ENCODE results near the gene RPL3.
"Not testable (repeated sequence)": the region's sequence is repeated elsewhere in the genome, so short reads cannot be mapped to it uniquely, and the experiment has no call there.

RPL3 gene

DNA sequence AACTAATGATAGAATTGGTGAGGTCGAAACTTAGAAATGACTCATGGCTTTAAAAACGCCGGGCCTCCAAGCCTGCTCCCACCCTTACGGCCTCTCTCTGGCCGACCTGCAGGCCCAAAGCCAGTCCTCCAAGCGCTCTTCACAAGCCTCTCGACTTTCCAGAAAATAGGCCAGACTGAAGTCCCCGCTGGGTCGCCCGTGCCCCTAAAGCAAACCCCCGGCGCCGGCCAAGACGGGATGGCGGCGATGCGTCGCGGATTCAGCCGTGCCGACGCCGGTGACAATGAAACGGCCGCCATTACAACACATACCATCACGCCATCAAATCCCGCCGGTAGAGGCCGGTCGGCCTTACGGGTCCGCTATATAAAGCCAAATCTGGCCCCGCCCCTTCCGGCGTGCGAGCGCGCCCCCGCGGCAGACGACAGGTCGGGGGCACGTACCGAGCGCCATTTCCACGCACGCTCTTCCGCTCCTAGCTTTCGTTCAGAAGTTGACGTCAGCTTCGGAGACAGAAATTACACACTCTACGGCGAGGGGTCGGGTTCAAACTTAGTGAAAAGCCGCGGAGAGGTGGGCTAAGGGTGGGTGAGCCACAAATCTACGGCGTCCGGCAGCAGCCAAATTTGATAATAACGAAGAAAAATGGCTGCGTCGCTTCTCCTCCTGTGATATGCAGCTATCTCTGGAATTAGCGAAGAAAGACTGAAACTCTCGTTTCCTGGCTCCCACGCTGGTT lies at the start of gene RPL3:
TSS of gene RPL3 (minus strand) at position 340 of the 739 bp plus-strand sequence. CDS start at position 314, 26 bp downstream.
- DNase-seq (ENCODE audit: low read depth) = peak; percentile 94

DNA sequence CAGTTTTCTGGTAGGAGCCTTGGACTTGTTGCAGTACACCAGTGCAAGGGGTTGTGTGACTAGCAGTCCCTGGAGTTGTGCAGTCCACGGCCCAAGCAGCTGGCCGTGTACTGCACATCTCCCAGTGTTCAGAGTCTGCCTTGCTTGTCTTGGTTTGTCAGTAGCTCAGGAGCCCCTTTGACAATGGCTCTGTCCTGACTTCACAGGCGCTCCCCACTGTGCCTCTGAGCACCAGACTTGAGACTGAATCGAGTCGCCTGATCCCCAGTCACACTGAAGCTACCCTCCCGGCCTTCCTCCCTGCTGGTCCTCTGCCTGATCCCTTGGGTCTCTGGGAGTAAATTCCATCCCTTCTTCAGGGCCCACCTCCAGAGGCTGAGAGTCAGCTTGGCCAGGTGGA lies 49.8 kb upstream of the RPL3 start:
- DNase-seq (ENCODE audit: low read depth) = no peak

DNA sequence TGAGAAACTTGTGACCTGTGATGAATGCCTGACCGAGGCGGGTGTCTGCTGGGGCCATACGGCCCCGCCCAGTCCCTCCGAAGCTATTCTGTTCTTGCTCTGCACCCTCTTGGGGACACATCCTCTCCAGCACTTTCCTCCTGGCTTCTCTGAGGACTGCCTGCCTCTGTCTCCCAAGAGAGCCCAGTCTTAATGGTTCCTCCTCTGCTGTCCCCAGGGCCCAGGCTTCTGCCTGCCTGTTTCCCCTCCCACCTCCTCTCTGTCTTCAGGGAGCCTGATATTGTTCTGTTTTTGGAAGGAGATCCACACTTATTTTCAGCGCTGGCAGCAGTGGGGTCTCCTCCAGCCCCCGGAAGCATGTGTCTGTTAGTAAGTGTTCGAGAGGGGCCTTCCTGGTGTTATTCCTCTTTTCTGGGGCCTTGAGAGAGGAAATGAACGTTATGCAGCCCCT lies 49.1 kb upstream of the RPL3 start:
- DNase-seq (ENCODE audit: low read depth) = no peak

DNA sequence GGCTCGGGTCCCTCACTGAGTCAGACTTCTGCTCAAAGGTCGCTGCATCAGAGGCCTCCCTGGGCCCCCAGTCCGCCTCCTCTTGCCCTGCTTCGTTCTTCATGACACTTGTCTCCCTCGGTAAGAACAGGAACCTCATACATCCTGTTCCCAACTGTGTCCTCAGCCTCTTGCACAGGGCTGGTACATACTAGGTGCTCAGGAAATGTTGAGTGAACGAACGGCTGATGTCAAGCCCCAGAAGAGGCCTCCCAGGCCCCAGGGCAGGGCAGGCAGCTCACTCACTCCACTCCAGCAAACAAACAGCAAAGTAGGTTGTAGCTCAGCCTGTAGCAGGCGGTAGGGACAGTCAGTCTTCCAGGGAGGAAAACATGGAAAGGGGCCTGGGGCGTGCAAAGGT lies 47.6 kb upstream of the RPL3 start:
- no peak for DNase-seq (ENCODE audit: low read depth)

DNA sequence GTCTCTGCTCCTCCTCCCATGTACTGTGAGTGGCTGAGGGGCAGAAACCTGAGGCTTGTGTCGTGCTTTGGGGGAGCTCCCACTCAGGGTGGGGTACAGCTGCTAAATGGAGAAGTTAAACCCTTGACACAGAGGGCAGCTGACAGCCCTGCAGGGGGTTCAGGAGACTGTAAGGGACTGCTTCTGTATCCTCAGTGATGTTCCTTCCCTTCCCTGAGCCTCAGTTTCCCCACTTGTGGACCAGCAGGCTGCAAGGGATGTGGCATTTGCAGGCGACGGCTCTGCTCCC lies 46.0 kb upstream of the RPL3 start:
- DNase-seq (ENCODE audit: low read depth) = no peak

DNA sequence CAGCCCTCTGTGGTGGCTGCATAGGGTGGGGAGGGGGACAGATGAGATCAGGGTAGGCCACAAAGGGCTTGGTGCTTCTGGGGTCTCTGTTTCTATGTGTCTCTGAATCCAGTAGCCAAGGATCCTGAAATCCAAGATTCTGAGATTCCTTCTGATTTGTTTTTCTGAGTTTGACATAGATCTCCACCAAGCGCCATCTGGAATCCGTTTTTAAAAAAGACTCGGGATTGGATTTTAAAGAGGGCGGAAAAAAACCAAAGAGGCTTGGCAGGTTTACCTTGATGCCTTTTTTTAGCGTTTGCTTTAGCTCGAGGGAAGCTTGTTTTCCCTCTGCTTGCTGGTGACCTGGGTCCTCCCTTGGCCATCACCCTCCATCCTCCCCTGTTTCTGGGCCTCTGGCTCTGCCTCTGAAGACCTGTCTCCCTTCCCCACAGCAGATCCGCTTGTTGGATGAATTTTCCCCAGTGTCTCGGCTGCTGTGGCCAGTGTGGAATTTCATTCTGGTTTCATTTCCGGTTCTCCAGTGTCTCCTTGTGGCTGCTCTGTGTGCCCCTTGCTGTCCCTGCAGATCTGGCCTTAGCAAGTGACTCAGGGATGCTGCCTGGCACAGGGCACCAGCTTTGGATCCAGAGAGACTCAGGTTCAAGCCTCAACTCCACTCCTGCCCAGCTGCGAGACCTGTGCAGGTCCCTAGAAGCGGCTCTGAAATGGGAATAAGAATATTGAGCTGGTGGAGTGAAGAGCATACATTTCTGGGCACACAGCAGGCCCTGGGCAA lies 45.5 kb upstream of the RPL3 start:
- DNase-seq (ENCODE audit: low read depth) = no peak

DNA sequence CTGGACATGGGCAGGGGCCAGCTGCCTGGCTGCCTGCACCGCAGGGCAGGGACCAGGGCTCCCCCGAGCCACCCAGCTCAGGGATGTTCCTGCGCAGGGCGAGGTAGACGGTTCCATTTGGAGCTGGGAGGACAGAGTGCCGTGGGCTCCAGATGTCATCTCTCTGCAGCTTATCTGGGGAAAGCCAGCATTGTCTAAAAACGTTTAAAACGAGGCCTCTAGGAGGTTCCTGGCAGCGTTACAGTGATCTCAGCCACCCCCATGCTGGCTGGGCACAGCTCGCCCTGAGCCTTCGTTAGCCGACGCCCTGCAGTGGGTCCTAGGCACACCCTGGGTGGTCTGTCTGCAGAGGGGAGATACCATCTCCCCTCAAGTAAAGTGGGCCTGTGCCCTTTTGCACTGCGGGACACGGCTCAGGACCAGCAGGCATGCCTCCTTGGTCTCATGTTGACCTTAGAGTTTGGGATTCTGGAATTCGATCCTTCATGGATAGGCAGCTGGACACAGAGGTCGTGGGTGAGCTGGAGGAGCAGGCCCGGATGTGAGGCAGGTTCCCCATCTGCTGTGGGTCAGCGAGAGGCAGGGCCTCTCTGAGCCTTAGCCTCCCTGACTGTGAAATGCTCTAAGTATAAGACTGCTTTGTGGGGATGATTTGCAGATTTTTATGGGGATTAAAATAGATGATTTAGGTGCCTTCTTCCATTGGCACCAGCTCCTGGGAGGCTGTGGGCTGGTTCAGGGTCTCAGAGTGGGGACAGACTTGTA lies 44.5 kb upstream of the RPL3 start:
- no peak for DNase-seq (ENCODE audit: low read depth)

DNA sequence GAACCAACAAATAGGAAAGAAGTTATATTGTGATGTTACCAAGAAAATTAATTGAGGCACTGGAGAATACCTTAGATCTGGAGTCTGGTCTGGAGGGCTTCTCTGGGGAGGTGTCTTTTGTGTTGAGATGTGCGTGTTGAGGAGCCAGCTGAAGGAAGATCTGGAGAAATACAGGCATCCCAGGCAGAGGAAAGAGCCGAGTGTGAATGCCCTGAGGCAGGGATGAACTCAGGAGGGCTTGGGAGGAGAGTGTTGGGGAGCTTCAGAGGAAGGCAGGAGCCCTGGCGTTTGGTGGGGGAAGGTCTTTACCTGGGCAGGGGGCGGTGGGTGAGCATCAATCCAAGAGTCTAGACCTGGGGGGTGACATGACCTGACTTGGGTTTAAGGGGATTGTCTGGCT lies 43.5 kb upstream of the RPL3 start:
- no peak for DNase-seq (ENCODE audit: low read depth)

DNA sequence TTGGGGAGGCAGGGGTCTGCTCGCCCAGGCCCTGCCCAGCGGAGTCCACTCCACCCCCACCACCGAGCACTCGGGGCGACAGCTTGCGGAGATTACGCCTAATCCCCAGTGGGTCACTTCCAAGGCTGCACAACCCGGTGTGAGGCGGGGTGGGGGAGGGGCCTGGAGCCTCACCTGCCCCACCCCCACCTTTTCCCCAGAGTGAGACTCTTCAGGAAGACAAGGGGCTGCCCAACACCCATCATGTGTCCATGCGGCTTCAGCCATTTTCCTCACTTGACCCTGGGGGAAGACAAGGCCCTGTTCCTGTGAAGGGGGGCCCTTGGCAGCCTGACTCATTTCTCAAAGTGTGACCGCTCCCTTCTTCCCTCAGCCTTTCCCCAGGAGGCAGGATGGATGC lies 42.8 kb upstream of the RPL3 start:
- no peak for DNase-seq (ENCODE audit: low read depth)

DNA sequence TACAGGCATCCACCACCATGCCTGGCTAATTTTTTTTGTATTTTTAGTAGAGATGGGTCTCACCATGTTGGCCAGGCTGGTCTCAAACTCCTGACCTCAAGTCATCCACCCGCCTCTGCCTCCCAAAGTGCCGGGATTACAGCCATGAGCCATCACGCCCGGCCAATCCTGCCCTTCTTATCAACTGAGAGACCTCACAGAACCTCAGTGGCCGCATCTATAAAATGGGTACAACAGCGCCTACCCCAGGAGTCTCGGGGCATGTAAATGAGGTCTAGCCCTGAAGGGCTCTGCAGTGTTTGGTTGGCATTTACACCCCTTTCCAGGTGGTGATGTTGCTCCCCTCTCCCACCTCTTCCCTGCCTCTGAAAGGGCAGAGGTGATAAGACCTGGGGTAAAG lies 42.1 kb upstream of the RPL3 start:
- no peak for DNase-seq (ENCODE audit: low read depth)

DNA sequence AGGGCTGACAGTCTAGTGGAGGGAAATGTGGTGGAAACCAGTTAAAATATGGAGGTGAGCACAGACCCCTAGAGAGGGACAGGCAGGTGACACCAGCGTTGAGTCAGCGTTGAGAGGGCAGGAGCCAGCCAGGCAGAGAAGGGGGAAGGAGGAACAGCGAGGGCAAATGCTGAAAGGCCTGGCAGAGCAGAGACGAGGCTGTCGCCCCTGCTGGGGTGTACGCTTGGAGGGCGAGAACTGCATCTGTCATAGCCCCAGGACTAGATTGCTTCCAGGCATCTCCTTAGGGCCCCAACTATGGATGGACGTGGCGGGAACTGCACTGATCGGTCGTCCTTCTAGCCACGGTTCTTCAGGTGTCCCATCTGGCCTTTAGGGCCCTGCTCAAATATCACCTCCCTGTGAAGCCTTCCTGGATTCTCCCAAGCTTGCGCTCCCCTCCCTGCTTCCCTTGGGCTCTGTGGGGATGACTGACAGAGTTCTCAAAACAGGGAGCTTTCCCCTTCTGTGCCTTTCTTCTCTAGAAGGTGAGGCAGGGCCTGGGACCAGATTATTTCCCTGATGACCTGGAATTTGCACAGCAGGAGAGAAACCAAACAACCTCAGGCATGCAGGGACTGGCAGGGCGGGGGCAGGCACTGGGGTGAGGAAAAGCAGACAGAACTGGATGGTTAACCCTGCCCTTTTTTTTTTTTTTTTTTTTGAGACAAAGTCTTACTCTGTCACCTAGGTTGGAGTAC lies 41.4 kb upstream of the RPL3 start:
- no peak for DNase-seq (ENCODE audit: low read depth)

DNA sequence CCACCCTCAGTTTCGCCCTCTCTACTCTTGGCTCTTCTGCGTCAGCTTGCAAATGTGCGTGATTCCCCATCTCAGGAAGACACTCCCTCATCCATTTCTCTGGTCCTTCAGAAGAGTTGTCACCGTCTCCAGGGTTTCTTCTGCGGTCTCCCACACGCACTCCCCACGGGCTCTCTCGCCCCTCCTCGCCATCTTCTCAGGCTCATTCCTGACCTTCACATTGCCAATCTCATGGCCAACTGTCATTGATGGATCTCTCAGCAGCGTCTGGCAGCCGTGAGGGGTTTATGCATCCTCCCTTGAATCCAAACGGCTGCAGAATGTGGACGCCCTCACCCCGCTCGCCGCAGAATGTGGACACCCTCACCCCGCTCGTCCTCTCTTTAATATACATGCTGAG lies 40.8 kb upstream of the RPL3 start:
- DNase-seq (ENCODE audit: low read depth) = no peak

DNA sequence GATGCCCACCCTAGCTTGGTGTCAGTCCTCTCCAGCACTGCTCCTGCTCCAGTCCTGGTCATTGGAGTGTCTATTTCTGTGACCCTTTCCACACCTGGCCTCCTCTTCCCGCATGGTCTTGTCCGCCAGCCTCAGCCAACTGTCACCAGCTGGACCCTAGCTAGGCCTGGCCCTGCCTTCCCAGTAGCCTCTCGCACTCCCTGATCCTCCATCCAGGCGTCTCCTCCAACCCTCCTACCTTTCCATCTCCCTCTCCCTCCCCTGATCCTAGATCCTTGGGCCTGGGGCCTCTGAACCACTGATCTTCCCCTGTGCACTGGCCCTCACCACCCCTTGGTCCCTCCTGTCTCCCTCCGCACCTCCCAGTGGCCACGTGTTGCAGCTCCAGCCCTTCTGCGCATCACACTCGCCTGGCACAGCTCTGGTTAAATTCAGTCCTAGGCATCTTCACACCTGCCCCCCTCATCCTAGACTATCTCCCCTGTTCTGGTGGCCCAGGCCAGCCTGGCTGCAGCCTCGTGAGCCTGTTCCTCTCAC lies 40.3 kb upstream of the RPL3 start:
- DNase-seq (ENCODE audit: low read depth) = no peak

DNA sequence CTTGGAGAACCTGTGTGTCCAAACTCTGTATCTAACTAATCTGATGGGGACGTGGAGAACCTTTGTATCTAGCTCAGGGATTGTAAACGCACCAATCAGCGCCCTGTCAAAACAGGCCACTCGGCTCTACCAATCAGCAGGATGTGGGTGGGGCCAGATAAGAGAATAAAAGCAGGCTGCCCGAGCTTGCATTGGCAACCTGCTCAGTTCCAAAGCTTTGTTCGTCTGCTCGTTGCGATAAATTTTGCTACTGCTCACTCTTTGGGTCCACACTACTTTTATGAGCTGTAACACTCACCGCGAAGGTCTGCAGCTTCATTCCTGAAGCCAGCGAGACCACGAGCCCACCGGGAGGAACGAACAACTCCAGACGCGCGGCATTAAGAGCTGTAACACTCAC lies 38.8 kb upstream of the RPL3 start:
- DNase-seq (ENCODE audit: low read depth) = not testable (repeated sequence)

DNA sequence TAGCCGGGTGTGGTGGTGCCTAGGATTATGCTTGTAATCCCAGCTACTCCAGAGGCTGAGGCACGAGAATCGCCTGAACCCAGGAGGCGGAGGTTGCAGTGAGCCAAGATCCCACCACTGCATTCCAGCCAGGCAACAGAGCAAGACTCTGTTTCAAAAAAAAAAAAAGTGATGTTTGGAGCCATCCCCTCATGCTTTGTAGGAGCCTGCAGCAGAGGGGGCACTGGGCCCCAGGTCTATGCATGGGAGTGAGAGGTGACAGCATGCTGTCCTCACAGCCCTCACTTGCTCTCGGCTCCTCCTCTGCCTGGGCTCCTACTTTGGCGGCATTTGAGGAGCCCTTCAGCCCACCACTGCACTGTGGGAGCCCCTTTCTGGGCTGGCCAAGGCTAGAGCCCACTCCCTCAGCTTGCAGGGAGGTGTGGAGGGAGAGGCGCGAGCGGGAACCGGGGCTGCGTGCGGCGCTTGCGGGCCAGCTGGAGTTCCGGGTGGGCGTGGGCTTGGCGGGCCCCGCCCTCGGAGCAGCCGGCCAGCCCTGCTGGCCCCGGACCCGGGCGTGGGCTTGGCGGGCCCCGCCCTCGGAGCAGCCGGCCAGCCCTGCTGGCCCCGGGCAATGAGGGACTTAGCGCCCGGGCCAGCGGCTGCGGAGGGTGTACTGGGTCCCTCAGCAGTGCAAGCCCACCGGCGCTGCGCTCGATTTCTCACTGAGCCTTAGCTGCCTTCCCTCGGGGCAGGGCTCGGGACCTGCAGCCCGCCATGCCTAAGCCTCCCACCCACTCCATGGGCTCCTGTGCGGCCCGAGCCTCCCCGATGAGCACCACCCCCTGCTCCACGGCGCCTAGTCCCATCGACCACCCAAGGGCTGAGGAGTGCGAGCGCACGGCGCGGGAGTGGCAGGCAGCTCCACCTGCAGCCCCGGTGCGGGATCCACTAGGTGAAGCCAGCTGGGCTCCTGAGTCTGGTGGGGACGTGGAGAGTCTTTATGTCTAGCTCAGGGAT lies 38.0 kb upstream of the RPL3 start:
- DNase-seq (ENCODE audit: low read depth) = not testable (repeated sequence)

DNA sequence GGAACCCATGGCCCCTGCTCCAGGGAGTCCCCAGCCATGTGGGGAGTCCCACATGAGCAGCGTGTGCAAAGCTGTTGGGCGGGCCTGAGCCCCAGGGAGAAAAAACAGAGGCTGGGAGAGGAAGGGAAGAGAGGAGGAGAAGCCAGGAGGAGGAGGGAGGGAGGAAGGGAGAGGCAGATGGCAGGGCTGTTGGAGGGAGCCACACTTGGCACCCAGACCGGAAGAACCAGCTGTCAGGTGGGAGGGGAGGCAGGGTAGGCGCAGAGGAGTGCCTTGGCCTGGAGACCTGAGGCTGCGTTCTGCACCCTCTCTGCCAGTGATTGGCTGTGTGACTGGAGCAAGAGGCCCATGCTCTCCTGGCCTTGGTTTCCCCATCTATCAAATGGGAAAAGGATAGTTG lies 37.0 kb upstream of the RPL3 start:
- DNase-seq (ENCODE audit: low read depth) = no peak

DNA sequence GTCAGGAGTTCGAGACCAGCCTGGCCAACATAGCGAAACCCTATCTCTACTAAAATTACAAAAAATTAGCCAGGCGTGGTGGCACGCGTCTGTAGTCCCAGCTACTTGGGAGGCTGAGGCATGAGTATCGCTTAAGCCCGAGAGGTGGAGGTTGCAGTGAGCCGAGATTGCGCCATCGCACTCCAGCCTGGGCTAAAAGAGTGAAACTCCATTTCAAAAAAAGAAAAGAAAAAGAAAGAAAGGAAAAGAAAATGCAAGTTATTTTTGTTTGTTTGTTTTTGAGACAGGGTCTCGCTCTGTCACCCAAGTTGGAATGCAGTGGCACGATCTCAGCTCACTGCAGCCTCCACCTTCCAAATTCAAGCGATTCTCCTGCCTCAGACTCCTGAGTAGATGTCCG lies 36.4 kb upstream of the RPL3 start:
- not testable (repeated sequence) for DNase-seq (ENCODE audit: low read depth)

DNA sequence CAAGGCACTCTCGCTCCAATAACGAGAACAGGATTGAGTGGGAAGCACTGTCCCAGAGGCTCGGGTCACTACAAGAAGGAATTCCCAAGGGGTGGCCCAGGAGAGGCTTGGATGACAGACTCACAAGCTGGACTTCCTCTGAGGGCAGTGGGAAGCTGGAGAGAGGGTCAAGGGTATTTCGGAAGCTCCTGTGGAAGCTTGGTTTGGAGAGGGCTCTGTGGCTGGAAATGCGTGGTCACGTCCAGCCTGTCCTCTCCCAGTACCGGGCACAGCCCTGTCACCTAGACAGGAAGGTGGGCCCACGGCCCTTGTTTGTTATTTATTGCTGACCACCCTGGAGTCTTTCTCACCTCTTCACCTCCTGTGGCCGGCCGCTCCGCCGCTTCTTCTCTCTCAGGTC lies 35.7 kb upstream of the RPL3 start:
- DNase-seq (ENCODE audit: low read depth) = no peak

DNA sequence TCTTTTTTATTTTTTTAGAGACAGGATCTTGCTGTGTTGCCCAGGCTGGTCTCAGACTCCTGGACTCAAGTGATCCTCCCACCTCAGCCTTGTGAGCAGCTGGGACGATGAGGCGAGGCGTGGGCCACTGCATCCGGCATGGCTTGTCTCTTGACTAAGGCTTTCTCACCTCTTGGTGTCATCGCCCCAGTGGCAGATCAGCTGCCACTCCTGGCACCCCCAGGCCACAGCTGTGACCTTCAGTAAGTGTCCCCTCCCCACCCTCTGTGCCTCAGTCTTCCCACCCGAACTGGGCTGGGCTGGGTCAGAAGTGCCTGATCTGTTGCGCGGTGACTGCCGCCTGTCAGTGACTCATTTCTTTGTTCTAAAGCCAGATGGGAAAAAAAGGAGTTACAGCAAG lies 33.9 kb upstream of the RPL3 start:
- no peak for DNase-seq (ENCODE audit: low read depth)

DNA sequence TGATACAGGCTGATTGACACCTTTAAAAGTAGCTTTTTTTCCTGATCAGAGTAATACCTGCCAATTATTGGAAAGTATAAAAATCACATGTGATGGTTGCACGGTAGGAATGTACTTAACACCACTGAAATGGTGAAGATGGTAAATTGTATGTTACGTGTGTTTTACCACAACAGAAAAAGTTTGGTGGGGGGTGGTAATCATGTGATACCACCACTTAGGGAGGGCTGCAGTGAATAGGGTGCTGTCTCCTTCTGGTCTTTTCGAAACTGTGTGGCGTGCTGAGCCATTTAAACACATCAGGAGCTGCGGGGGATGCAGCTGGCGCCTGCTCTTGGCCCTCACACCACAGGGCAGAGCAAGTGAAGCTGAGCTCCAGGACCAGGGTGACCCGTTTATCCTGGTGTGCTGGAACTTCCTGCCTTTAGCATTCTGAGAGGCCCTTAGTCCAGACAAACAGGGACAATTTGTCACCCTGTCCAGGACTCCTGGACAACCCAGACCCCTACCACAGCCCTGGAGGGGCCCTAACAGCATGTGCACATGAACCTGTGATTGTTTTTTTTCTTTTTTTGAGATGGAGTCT lies 33.0 kb upstream of the RPL3 start:
- no peak for DNase-seq (ENCODE audit: low read depth)
